Lung (tissue), 12 donors: Measurements from ENCODE around the gene ADIPOR2. TPM values are rescaled to one million over a fixed set of nuclear protein-coding genes. Genes with fewer than 3 reads are reported as not detected.
A peak's percentile ranks its signal among the peaks of the same experiment; 100 is the strongest.

Experiments
- ATAC-seq: fragments of 200-7000 bp; cut with Tn5 transposase; one replicate; pipeline ENCODE4 v1.9.1; 2020; ENCODE audit warnings: moderate number of reproducible peaks; ENCODE audit not compliant: insufficient read depth, low FRiP score
- DNase-seq, 3 donors: peaks; one replicate each; pipeline ENCODE4 v3.0.0-alpha.2; 2013 to 2017
- H3K27ac ChIP-seq, 2 donors: one replicate each; pipeline ENCODE4 v1.5.1; 2013; ENCODE audit warnings: mild to moderate bottlenecking in 2 of 2, moderate library complexity in 2 of 2, control low read depth in 1 of 2, inconsistent platforms in 1 of 2, low read depth in 1 of 2, low read length in 1 of 2
- H3K27me3 ChIP-seq, 3 donors: one replicate each; pipeline ENCODE4 v1.5.1; 2013; ENCODE audit warnings: low read length in 2 of 3; ENCODE audit not compliant: control insufficient read depth in 3 of 3, insufficient read depth in 3 of 3
- H3K36me3 ChIP-seq, 4 donors: one replicate each; pipeline ENCODE4 v1.5.1; 2013; ENCODE audit warnings: low read length in 4 of 4, mild to moderate bottlenecking in 1 of 4, moderate library complexity in 1 of 4; ENCODE audit not compliant: control insufficient read depth in 4 of 4, insufficient read depth in 4 of 4
- H3K4me1 ChIP-seq, 5 donors: one replicate each; pipeline ENCODE4 v1.5.1; 2013; ENCODE audit warnings: low read length in 5 of 5, mild to moderate bottlenecking in 2 of 5, moderate library complexity in 1 of 5; ENCODE audit not compliant: control insufficient read depth in 5 of 5, insufficient read depth in 5 of 5
- H3K4me3 ChIP-seq: one replicate; pipeline ENCODE4 v1.5.1; 2013; ENCODE audit warnings: mild to moderate bottlenecking, control low read depth, moderate library complexity
- H3K9ac ChIP-seq, 2 donors: one replicate each; pipeline ENCODE4 v1.5.1; 2013; ENCODE audit warnings: low read length in 2 of 2, control low read depth in 1 of 2; ENCODE audit not compliant: insufficient read depth in 1 of 2
- H3K9me3 ChIP-seq, 4 donors: one replicate each; pipeline ENCODE4 v1.5.1; 2013; ENCODE audit warnings: low read length in 3 of 4, mild to moderate bottlenecking in 1 of 4, moderate library complexity in 1 of 4; ENCODE audit not compliant: control insufficient read depth in 4 of 4, insufficient read depth in 3 of 4
- WGBS, 2 donors: extraction: QIAGEN DNeasy Blood & Tissue Kit; methylation state at CpG; one replicate each; pipeline ENCODE4 v1.1.7; 2013; 5-methylcytosine and 5-hydroxymethylcytosine counted together
- polyA plus RNA-seq, 2 donors: library from polyadenylated mRNA; stranded (reverse); fragments of 200-250 nt; gene quantifications; one replicate each; pipeline ENCODE4 v1.2.1, GENCODE V29; 2013
- total RNA-seq, 2 donors: library from RNA; depleted of rRNA in 1 of 2; stranded (reverse); fragments of >200 nt in 1 of 2; gene quantifications; one replicate each; pipeline ENCODE4 v1.2.1, GENCODE V29; 2014 to 2021
- TF ChIP-seq, protein P1 (sequence below): IDR thresholded peaks from 2 replicates; pipeline ENCODE4 v1.5.1; 2012; ENCODE audit warnings: mild to moderate bottlenecking; ENCODE audit errors: control extremely low read depth, extremely low read depth
- donor health status: control.
- donor health status: control.
- donor health status: Bipolar disorder and iron deficiency.
- donor health status: healthy.
- donor health status: DM: yes; HTN: yes; CAD: no.

The ADIPOR2 gene
- total and polyA plus RNA-seq, 4 donors: 31.9 to 61.1 (median 53.6) TPM

DNA sequence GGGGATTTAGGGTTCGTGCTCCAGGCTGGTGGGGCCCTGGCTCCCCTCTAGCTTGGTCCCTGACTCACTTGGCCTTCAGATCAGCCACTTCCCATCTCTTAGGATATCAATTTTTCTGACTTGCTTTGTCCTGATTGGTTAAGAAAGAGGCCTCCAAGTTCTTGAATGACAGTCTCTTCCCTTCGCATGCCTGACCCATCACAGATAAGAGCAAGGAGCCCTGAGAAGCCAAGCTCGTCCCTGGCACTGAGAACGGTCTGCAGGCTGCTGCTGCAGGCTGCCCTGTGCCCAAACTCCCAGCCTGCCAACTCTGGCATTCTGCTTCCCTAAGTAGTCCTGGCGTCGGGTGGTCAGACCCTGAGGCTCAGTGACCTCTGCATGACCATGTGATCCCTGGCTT, 128.7 kb downstream of the ADIPOR2 start:
- ATAC-seq (no peak), DNase-seq (no peak)
- Histone ChIP-seq H3K36me3 (no peaks in the 10 kb centered on the region), H3K4me1 (peaks cover 0 to 2% (median 0%) of the 10 kb centered on the region in 5 donors), H3K27me3 (peaks cover 15 to 64% (median 33%) of the 10 kb centered on the region in 3 donors), H3K27ac (no peak overlapping the region), H3K4me3 (no peak overlapping the region), H3K9ac (no peak overlapping the region), H3K9me3 (peaks cover 0 to 5% (median 0%) of the 10 kb centered on the region in 4 donors)
- 40 to 53% methylated on average over 6 of the region's 6 CpGs for WGBS, 2 donors
- TF ChIP-seq, protein P1, sequence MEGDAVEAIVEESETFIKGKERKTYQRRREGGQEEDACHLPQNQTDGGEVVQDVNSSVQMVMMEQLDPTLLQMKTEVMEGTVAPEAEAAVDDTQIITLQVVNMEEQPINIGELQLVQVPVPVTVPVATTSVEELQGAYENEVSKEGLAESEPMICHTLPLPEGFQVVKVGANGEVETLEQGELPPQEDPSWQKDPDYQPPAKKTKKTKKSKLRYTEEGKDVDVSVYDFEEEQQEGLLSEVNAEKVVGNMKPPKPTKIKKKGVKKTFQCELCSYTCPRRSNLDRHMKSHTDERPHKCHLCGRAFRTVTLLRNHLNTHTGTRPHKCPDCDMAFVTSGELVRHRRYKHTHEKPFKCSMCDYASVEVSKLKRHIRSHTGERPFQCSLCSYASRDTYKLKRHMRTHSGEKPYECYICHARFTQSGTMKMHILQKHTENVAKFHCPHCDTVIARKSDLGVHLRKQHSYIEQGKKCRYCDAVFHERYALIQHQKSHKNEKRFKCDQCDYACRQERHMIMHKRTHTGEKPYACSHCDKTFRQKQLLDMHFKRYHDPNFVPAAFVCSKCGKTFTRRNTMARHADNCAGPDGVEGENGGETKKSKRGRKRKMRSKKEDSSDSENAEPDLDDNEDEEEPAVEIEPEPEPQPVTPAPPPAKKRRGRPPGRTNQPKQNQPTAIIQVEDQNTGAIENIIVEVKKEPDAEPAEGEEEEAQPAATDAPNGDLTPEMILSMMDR: no peak

DNA sequence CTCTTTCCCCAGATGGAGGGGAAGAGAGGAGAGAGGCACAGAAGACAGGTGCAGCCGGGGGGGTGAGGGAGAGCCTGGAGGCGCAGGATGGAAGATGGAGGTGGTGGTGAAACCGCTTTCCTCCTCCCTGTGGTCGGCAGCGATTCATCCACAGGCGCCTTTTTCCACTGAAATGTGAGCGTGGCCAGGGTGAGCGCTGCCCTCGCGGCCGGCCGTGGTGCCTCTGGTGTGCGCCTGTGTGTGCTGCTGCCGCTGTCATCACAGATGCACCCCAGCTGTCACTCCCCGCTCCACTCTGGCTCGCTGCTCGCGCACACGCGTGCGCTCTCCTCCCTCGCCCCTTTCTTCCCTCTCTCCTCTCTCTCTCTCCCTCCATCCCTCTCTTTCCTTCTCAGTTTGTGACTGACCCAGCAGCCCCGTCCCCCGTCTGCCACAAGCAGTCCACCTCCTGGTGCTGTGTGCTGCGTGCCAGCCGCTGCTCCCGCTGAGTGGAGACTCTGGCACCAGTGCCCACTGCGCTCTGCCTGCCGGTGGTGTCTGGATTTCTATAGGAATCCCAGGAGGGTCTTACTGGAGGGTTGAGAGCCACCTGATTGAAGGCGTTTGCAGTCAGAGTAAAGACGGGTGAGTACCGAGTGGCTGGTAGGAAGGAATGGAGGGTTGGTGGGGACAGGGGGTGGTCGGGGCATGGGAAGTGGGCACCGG, 129.5 kb downstream of the ADIPOR2 start, which contains the start of gene LRTM2:
LRTM2 (plus strand) TSS at position 375 of the 705 bp plus-strand sequence. CDS start 7,584 bp downstream, outside the sequence.
- no peaks in the 10 kb centered on the region for H3K36me3 ChIP-seq
- peaks cover 15 to 63% (median 34%) of the 10 kb centered on the region in 3 donors for H3K27me3 ChIP-seq
- H3K9ac ChIP-seq: no peak within 1 kb of the TSS
- peak in 2 of 3 donors; percentile 41 to 57 for DNase-seq
- H3K4me1 ChIP-seq: peaks cover 0 to 2% (median 0%) of the 10 kb centered on the region in 5 donors
- WGBS, 2 donors: 15 to 16% methylated on average over 33 to 34 of the region's 34 CpGs
- H3K4me3 ChIP-seq: no peak within 1 kb of the TSS
- TF ChIP-seq, protein P1: no peak
- H3K9me3 ChIP-seq: peaks cover 0 to 5% (median 0%) of the 10 kb centered on the region in 4 donors
- H3K27ac ChIP-seq: no peak within 1 kb of the TSS
- no peak for ATAC-seq

DNA sequence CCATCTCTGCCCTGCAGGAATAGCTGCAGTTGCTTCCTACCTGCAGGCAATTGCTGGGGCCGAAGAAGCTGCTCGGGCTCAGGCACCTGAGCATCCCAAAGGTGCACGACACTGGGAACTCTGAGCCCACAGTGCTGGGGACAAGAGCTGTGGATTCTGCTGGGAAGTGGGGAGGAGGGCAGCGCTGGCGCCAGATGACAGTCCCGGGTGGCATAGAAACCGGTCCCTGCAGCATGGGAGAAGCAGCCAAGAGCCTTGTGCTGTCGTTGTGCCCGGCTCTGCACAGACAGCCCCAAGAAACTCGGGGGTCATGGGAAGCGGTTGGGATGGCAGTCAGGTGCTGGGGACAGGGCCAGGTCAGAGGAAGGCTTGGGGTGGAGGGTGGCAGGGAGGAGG, 130.0 kb downstream of the ADIPOR2 start:
- Histone ChIP-seq H3K4me3 (no peak overlapping the region), H3K27me3 (peaks cover 15 to 64% (median 36%) of the 10 kb centered on the region in 3 donors), H3K9ac (no peak overlapping the region), H3K27ac (no peak overlapping the region), H3K4me1 (peaks cover 0 to 2% (median 0%) of the 10 kb centered on the region in 5 donors), H3K36me3 (no peaks in the 10 kb centered on the region), H3K9me3 (peaks cover 0 to 5% (median 0%) of the 10 kb centered on the region in 4 donors)
- ATAC-seq: no peak
- DNase-seq: no peak
- TF ChIP-seq, protein P1: no peak
- WGBS, 2 donors: 75 to 87% methylated on average over 11 of the region's 11 CpGs
